Panc1 (cell line): Measurements from ENCODE around the gene TENT5C. TPM values are rescaled to one million over a fixed set of nuclear protein-coding genes. Genes with fewer than 3 reads are reported as not detected.

Experiments
- ATAC-seq: fragments of 200-7000 bp; cut with Tn5 transposase; 2 replicates; pipeline ENCODE4 v1.9.1; 2020; ENCODE audit warnings: mild to moderate bottlenecking, moderate library complexity
- BruUV-seq: library from RNA; stranded (reverse); fragments of 400-500 nt; replicated peaks from 2 replicates; lab custom pipeline; 2021; lab: Mats Ljungman, UMichigan
- CTCF ChIA-PET: fragments of 300-600 bp; sonication (Branson Sonifier 250); formaldehyde crosslinking; loops from one replicate; lab custom pipeline; 2022; ENCODE audit warnings: antibody characterized with exemption; lab: Charles Lee
- POLR2A ChIA-PET: fragments of 300-600 bp; sonication (Branson Sonifier 250); formaldehyde crosslinking; loops from one replicate; lab custom pipeline; 2022; ENCODE audit warnings: antibody characterized with exemption; lab: Charles Lee
- DNase-seq: peaks from one replicate; pipeline ENCODE4 v3.0.0-alpha.2; 2010; ENCODE audit warnings: low read depth, low spot score
- H3K27ac ChIP-seq: 2 replicates; pipeline ENCODE4 v1.5.1; 2011; ENCODE audit warnings: mild to moderate bottlenecking, low read length, inconsistent platforms
- H3K27me3 ChIP-seq: fragments of 200-500 bp; sonication (Bioruptor generic); 2 replicates; pipeline ENCODE4 v1.6.0; 2014; ENCODE audit warnings: low read length, inconsistent platforms; ENCODE audit not compliant: control insufficient read depth, insufficient read depth
- H3K36me3 ChIP-seq: fragments of 200-500 bp; sonication (Bioruptor generic); 2 replicates; pipeline ENCODE4 v1.5.1; 2014; ENCODE audit warnings: inconsistent platforms, mild to moderate bottlenecking, low read length, moderate library complexity; ENCODE audit not compliant: control insufficient read depth, insufficient read depth
- H3K4me1 ChIP-seq: 2 replicates; pipeline ENCODE4 v1.5.1; 2011; ENCODE audit warnings: inconsistent platforms, mild to moderate bottlenecking, low read length, moderate library complexity; ENCODE audit not compliant: control insufficient read depth, insufficient read depth
- H3K4me3 ChIP-seq, 2 experiments: 2 replicates each; pipeline ENCODE4 v1.5.1; 2011 to 2012; ENCODE audit warnings: low read depth in 2 of 2, low read length in 2 of 2, mild to moderate bottlenecking in 2 of 2, inconsistent platforms in 1 of 2, moderate library complexity in 1 of 2
- H3K9me3 ChIP-seq: fragments of 200-500 bp; sonication (Bioruptor generic); 2 replicates; pipeline ENCODE4 v1.5.1; 2014; ENCODE audit warnings: low read depth, mild to moderate bottlenecking, inconsistent platforms, low read length, moderate library complexity; ENCODE audit not compliant: control insufficient read depth, insufficient read depth
- CTCF ChIP-seq: fragments of 450-650 bp; IDR thresholded peaks from 2 replicates; pipeline ENCODE4 v1.5.1; 2017; ENCODE audit warnings: mild to moderate bottlenecking
- POLR2AphosphoS5 ChIP-seq: IDR thresholded peaks from 2 replicates; pipeline ENCODE4 v1.6.1; 2012; ENCODE audit warnings: mild to moderate bottlenecking, low read depth, low read length, moderate library complexity
- REST ChIP-seq, 2 experiments: IDR thresholded peaks; 2 replicates each; pipeline ENCODE4 v1.6.1; 2011 to 2012; ENCODE audit warnings: low read depth in 2 of 2, control low read depth in 1 of 2, low read length in 1 of 2, mild to moderate bottlenecking in 1 of 2, moderate library complexity in 1 of 2; ENCODE audit not compliant: insufficient read depth in 1 of 2
- SIN3A ChIP-seq: IDR thresholded peaks from 2 replicates; pipeline ENCODE4 v1.6.1; 2012; ENCODE audit warnings: low read depth, mild to moderate bottlenecking, low read length, moderate library complexity, borderline replicate concordance; ENCODE audit not compliant: insufficient read depth
- TCF7L2 ChIP-seq: IDR thresholded peaks from 2 replicates; pipeline ENCODE4 v1.6.1; 2011; ENCODE audit warnings: mild to moderate bottlenecking, low read depth, low read length, inconsistent platforms
- in situ Hi-C: cut with HindIII; loops from 2 replicates; pipeline ENCODE4 v1.10.0; 2016; ENCODE audit warnings: low sequenced_read_pairs, low pct_unique_long_range_greater_than_20kb
- intact Hi-C: fragments of 100-400 bp; cut with micrococcal nuclease; formaldehyde crosslinking; loops from one replicate; pipeline ENCODE4 v1.10.0; 2022; ENCODE audit not compliant: unreplicated experiment
- total RNA-seq: library from RNA; stranded (reverse); gene quantifications from one replicate; pipeline ENCODE4 v1.2.1, GENCODE V29; 2021; ENCODE audit not compliant: unreplicated experiment

Gene TENT5C
- total RNA-seq, 1 experiment from 2014 or later, result 8.9 TPM

GRCh38 chr1:117572546-117572945 is 33.3 kb upstream of the TENT5C start:
- no peaks in the 10 kb centered on the region for H3K27me3 ChIP-seq
- POLR2A ChIA-PET, result no interaction called here
- intact Hi-C loops, result no loop called here
- H3K4me1 ChIP-seq, result no peaks in the 10 kb centered on the region
- no peak for DNase-seq
- ATAC-seq, result no peak
- BruUV-seq, result no TSS peak
- no peaks in the 10 kb centered on the region for H3K36me3 ChIP-seq
- H3K9me3 ChIP-seq, result no peaks in the 10 kb centered on the region
- TF ChIP-seq TCF7L2 (no peak), CTCF (no peak), REST (IDR thresholded peaks at IDR 0.05; ENCODE audit: insufficient read depth in 1 of 2, low read depth in 2 of 2, low read length in 1 of 2) (no peak), SIN3A (no peak), POLR2AphosphoS5 (no peak)
- CTCF ChIA-PET, result no interaction called here
- no peak overlapping the region for H3K4me3 ChIP-seq
- no peak overlapping the region for H3K27ac ChIP-seq
- in situ Hi-C loops, result no loop called here

GRCh38 chr1:117573386-117574023 is 32.3 kb upstream of the TENT5C start:
- H3K9me3 ChIP-seq, result no peaks in the 10 kb centered on the region
- ATAC-seq, result no peak
- H3K36me3 ChIP-seq, result no peaks in the 10 kb centered on the region
- no TSS peak for BruUV-seq
- no peak overlapping the region for H3K27ac ChIP-seq
- DNase-seq, result no peak
- no peaks in the 10 kb centered on the region for H3K27me3 ChIP-seq
- H3K4me3 ChIP-seq, result no peak overlapping the region
- ChIA-PET POLR2A (interaction anchor here (0.5 kb wide), 1 partner anchor 51 kb away, joined by 3 read pairs; no protein-coding TSS in a partner anchor), CTCF (no interaction called here)
- intact Hi-C loops (no loop called here), in situ Hi-C loops (no loop called here)
- no peaks in the 10 kb centered on the region for H3K4me1 ChIP-seq
- no peak for TF ChIP-seq CTCF
- TF ChIP-seq SIN3A, result no peak
- TF ChIP-seq REST (IDR thresholded peaks at IDR 0.05; ENCODE audit: insufficient read depth in 1 of 2, low read depth in 2 of 2, low read length in 1 of 2), result no peak
- no peak for TF ChIP-seq POLR2AphosphoS5
- TF ChIP-seq TCF7L2, result no peak
